ENCODE measurements around the gene F5.

DNA sequence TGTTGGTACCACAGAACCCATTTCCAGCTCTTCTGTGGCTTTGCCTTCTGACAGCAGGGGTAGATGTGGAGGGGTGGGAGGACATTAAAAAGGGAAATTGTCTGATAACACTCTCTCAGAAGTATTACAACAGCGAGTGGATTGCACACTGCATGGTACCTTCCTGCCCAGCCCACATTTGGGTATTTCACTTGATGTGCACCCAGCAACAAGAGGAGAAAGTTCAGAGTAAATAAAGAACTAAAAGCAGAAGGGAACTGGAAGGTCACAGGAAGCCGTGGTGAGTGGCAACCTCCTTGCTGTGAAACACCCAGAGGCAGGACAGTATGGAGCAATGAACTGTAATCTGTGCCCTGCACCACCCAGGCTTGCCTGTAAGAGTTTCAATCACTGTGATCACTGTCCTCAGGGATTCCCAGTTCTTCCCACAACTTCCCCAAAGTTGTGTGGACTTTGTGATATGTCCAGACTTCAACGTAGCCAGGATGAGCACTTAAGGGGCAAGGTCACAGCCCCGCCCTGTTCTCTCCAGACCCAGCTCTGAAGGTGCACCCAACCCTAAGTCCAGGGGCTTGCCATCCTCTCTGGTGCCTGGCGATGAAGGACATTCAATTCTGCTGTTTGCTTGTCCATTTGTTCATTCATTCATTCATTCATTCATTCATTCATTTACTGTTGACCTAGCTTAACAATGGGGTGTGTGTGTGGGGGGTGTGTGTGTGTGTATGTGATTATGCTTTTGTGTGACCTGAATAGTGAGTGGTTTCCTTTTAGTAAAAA is 18.7 kb upstream of the F5 start:
- TF ChIP-seq, protein P1, sequence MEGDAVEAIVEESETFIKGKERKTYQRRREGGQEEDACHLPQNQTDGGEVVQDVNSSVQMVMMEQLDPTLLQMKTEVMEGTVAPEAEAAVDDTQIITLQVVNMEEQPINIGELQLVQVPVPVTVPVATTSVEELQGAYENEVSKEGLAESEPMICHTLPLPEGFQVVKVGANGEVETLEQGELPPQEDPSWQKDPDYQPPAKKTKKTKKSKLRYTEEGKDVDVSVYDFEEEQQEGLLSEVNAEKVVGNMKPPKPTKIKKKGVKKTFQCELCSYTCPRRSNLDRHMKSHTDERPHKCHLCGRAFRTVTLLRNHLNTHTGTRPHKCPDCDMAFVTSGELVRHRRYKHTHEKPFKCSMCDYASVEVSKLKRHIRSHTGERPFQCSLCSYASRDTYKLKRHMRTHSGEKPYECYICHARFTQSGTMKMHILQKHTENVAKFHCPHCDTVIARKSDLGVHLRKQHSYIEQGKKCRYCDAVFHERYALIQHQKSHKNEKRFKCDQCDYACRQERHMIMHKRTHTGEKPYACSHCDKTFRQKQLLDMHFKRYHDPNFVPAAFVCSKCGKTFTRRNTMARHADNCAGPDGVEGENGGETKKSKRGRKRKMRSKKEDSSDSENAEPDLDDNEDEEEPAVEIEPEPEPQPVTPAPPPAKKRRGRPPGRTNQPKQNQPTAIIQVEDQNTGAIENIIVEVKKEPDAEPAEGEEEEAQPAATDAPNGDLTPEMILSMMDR (IDR thresholded peaks at IDR 0.05) = no peak
- no peak for TF ChIP-seq POLR2A (IDR thresholded peaks at IDR 0.05)

Data from lower leg skin (tissue), 3 donors.